WTC11 (cell line): Measurements from ENCODE around the gene DEPDC5. TPM values are rescaled to one million over a fixed set of nuclear protein-coding genes. Genes with fewer than 3 reads are reported as not detected.

Experiments used
- ATAC-seq: fragments of 200-7000 bp; cut with Tn5 transposase; 2 replicates; pipeline ENCODE4 v1.10.0; 2021; ENCODE audit warnings: mild to moderate bottlenecking, moderate library complexity
- CTCF ChIA-PET: fragments of 300-600 bp; sonication (Branson Sonifier 250); formaldehyde crosslinking; loops from one replicate; lab custom pipeline; 2021; ENCODE audit warnings: antibody characterized with exemption; lab: Charles Lee
- POLR2A ChIA-PET: fragments of 350-600 bp; sonication (Branson Sonifier 250); formaldehyde crosslinking; loops from one replicate; lab custom pipeline; 2021; ENCODE audit warnings: antibody characterized with exemption; lab: Charles Lee
- DNase-seq: peaks from one replicate; pipeline ENCODE4 v3.0.0; 2021; ENCODE audit warnings: low spot score
- H3K27ac Mint-ChIP-seq: 2 replicates; pipeline ENCODE4 v1.8.0; 2021; ENCODE audit warnings: mixed read lengths
- H3K27me3 Mint-ChIP-seq: 2 replicates; pipeline ENCODE4 v1.8.0; 2021; ENCODE audit warnings: low read depth, mild to moderate bottlenecking, moderate library complexity, mixed read lengths
- H3K36me3 Mint-ChIP-seq: 2 replicates; pipeline ENCODE4 v1.8.0; 2021; ENCODE audit warnings: mixed read lengths
- H3K4me1 Mint-ChIP-seq: 2 replicates; pipeline ENCODE4 v1.8.0; 2022; ENCODE audit warnings: mixed read lengths
- H3K4me3 Mint-ChIP-seq: 2 replicates; pipeline ENCODE4 v1.8.0; 2021; ENCODE audit warnings: mild to moderate bottlenecking, moderate library complexity, mixed read lengths
- H3K9me3 Mint-ChIP-seq: 2 replicates; pipeline ENCODE4 v1.8.0; 2021; ENCODE audit warnings: mixed read lengths
- ARID4B ChIP-seq: sonication (generic); formaldehyde crosslinking; IDR thresholded peaks from 2 replicates; pipeline ENCODE4 v1.8.0; 2023; ENCODE audit warnings: missing genetic modification reagents, mild to moderate bottlenecking, borderline replicate concordance
- CBFB ChIP-seq: sonication (generic); formaldehyde crosslinking; IDR thresholded peaks from 2 replicates; pipeline ENCODE4 v1.8.1; 2022; ENCODE audit warnings: mild to moderate bottlenecking, low read depth, missing genetic modification reagents
- E2F5 ChIP-seq: sonication (generic); formaldehyde crosslinking; IDR thresholded peaks from 2 replicates; pipeline ENCODE4 v1.8.1; 2022; ENCODE audit warnings: mild to moderate bottlenecking, moderate library complexity, missing genetic modification reagents
- FOXJ3 ChIP-seq: sonication (generic); formaldehyde crosslinking; IDR thresholded peaks from 2 replicates; pipeline ENCODE4 v1.9.0; 2021; ENCODE audit warnings: missing genetic modification reagents, mild to moderate bottlenecking, borderline replicate concordance
- GABPB1 ChIP-seq: sonication (generic); formaldehyde crosslinking; IDR thresholded peaks from 2 replicates; pipeline ENCODE4 v1.8.1; 2023; ENCODE audit warnings: mild to moderate bottlenecking, missing genetic modification reagents
- GTF2I ChIP-seq: fragments of 250-450 bp; sonication (Bioruptor Pico); conservative IDR thresholded peaks from 2 replicates; pipeline ENCODE4 v1.4.0; 2021; ENCODE audit warnings: mild to moderate bottlenecking
- MYBL2 ChIP-seq: sonication (generic); formaldehyde crosslinking; IDR thresholded peaks from 2 replicates; pipeline ENCODE4 v1.8.1; 2023; ENCODE audit warnings: mild to moderate bottlenecking, moderate library complexity, missing genetic modification reagents
- NR1H2 ChIP-seq: sonication (generic); formaldehyde crosslinking; IDR thresholded peaks from 2 replicates; pipeline ENCODE4 v1.9.0; 2021; ENCODE audit warnings: mild to moderate bottlenecking, moderate library complexity, missing genetic modification reagents
- NR2C2 ChIP-seq: sonication (generic); formaldehyde crosslinking; IDR thresholded peaks from 2 replicates; pipeline ENCODE4 v1.8.0; 2022; ENCODE audit warnings: mild to moderate bottlenecking, missing genetic modification reagents
- PREB ChIP-seq: sonication (generic); formaldehyde crosslinking; IDR thresholded peaks from 2 replicates; pipeline ENCODE4 v1.8.1; 2022; ENCODE audit warnings: mild to moderate bottlenecking, missing genetic modification reagents, moderate library complexity, borderline replicate concordance
- SMAD4 ChIP-seq: sonication (generic); formaldehyde crosslinking; IDR thresholded peaks from 2 replicates; pipeline ENCODE4 v1.8.0; 2022; ENCODE audit warnings: mild to moderate bottlenecking, missing genetic modification reagents
- TP53 ChIP-seq: sonication (generic); formaldehyde crosslinking; IDR thresholded peaks from 2 replicates; pipeline ENCODE4 v1.8.1; 2023; ENCODE audit warnings: mild to moderate bottlenecking, missing genetic modification reagents
- ZNF232 ChIP-seq: sonication (generic); formaldehyde crosslinking; IDR thresholded peaks from 2 replicates; pipeline ENCODE4 v1.8.0; 2022; ENCODE audit warnings: mild to moderate bottlenecking, missing genetic modification reagents
- ZNF423 ChIP-seq: fragments of 250-450 bp; sonication (Bioruptor Pico); IDR thresholded peaks from 2 replicates; pipeline ENCODE4 v2.1.2; 2022; ENCODE audit warnings: mild to moderate bottlenecking, moderate library complexity
- total RNA-seq: library from RNA; stranded (reverse); gene quantifications from 3 replicates; pipeline ENCODE4 v1.2.3, GENCODE V29; 2021
- TF ChIP-seq, protein P1 (sequence below): sonication (generic); formaldehyde crosslinking; conservative IDR thresholded peaks from 2 replicates; pipeline ENCODE4 v1.8.1; 2022; ENCODE audit warnings: mild to moderate bottlenecking, missing genetic modification reagents

The DEPDC5 gene
- total RNA-seq, 1 experiment from 2014 or later, result 40.5 TPM

DNA sequence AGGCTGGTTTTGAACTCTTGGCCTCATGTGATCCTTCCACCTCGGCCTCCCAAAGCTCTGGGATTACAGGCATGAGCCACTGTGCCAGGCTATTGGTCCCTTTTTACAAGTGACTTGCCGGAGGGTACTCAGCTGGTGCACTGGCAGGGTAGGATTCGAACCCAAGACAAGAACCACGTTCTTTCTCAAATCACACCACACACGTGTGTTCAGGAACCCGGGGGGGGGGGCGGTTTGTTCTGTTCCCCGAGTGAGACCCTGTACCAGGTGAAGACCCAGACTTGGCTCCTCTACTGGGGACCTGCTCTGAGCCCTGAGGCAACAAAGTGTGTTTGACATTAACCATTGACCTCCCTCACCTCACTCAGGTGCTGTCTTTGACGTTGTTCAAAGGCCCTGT lies 186.7 kb downstream of the DEPDC5 start:
- H3K9me3 Mint-ChIP-seq, result no peaks in the 10 kb centered on the region
- H3K4me3 Mint-ChIP-seq, result no peak overlapping the region
- H3K4me1 Mint-ChIP-seq, result peaks cover 15% of the 10 kb centered on the region
- ChIA-PET POLR2A (interaction anchor here (0.6 to 1.2 kb wide), 2 partner anchors 14 to 36 kb away, joined by 3 read pairs; no protein-coding TSS in a partner anchor), CTCF (interaction anchor here (0.6 to 1.6 kb wide), 2 partner anchors 13 to 30 kb away, joined by 4 to 9 read pairs; no protein-coding TSS in a partner anchor)
- no peaks in the 10 kb centered on the region for H3K36me3 Mint-ChIP-seq
- DNase-seq (no peak), ATAC-seq (no peak)
- TF ChIP-seq, protein P1, sequence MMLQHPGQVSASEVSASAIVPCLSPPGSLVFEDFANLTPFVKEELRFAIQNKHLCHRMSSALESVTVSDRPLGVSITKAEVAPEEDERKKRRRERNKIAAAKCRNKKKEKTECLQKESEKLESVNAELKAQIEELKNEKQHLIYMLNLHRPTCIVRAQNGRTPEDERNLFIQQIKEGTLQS, result no peak
- no peak for TF ChIP-seq E2F5 (CRISPR knock-in tag)
- no peak for TF ChIP-seq NR1H2 (CRISPR knock-in tag)
- no peak for TF ChIP-seq CBFB (CRISPR knock-in tag)
- no peak for TF ChIP-seq GABPB1 (CRISPR knock-in tag)
- no peak for TF ChIP-seq ARID4B (CRISPR knock-in tag)
- no peak for TF ChIP-seq FOXJ3 (CRISPR knock-in tag)
- no peak for TF ChIP-seq MYBL2
- no peak for TF ChIP-seq ZNF423 (CRISPR knock-in tag)
- no peak for TF ChIP-seq GTF2I (CRISPR knock-in tag)
- no peak for TF ChIP-seq ZNF232 (CRISPR knock-in tag)
- H3K27ac Mint-ChIP-seq, result no peak overlapping the region
- H3K27me3 Mint-ChIP-seq, result peaks cover 10% of the 10 kb centered on the region

- DNase-seq (no peak), ATAC-seq (no peak)
- no peak overlapping the region for H3K4me3 Mint-ChIP-seq
- POLR2A ChIA-PET, result interaction anchor here (1.4 kb wide), 1 partner anchor 28 kb away, joined by 3 read pairs; no protein-coding TSS in a partner anchor
- CTCF ChIA-PET, result interaction anchor here (2.0 kb wide), 1 partner anchor 28 kb away, joined by 19 read pairs; no protein-coding TSS in a partner anchor
- no peaks in the 10 kb centered on the region for H3K36me3 Mint-ChIP-seq
- H3K4me1 Mint-ChIP-seq, result peaks cover 9% of the 10 kb centered on the region
- no peak overlapping the region for H3K27ac Mint-ChIP-seq
- H3K9me3 Mint-ChIP-seq, result no peaks in the 10 kb centered on the region
- TF ChIP-seq TP53 (CRISPR knock-in tag), result no peak
- TF ChIP-seq SMAD4, result no peak
- no peak for TF ChIP-seq PREB (CRISPR knock-in tag)
- no peak for TF ChIP-seq FOXJ3 (CRISPR knock-in tag)
- TF ChIP-seq NR2C2 (CRISPR knock-in tag), result no peak
- peaks cover 10% of the 10 kb centered on the region for H3K27me3 Mint-ChIP-seq
Observed at GRCh38 chr22:31942091-31942490, 188.3 kb downstream of the DEPDC5 start.
